ENCODE measurements around the gene IQGAP3. TPM values are rescaled to one million over a fixed set of nuclear protein-coding genes. Genes with fewer than 3 reads are reported as not detected.
"Not testable (repeated sequence)": the region's sequence is repeated elsewhere in the genome, so short reads cannot be mapped to it uniquely, and the experiment has no call there.

The IQGAP3 gene
- polyA plus RNA-seq (2013, experiment 1 of 2) = 23.7 TPM
- 23.2 TPM for polyA plus RNA-seq (2013, experiment 2 of 2)

GRCh38 chr1:156571919-156572662 is at the start of gene IQGAP3:
Gene IQGAP3, minus strand, starts transcription at chr1:156572565. Its CDS starts 36 bp downstream, at chr1:156572529.
- Histone ChIP-seq H3K9me3 (ENCODE audit: control insufficient read depth, low read length) (no peaks in the 10 kb centered on the region), H3K4me1 (ENCODE audit: control insufficient read depth, insufficient read depth, low read length, poor library complexity, severe bottlenecking) (peaks cover 6% of the 10 kb centered on the region), H3K4me3 (ENCODE audit: extremely low read depth, insufficient read depth, low read length, poor library complexity, severe bottlenecking) (peak within 1 kb of the TSS; percentile 73), H3K27ac (ENCODE audit: low read depth, low read length, severe bottlenecking) (no peak within 1 kb of the TSS), H3K36me3 (ENCODE audit: control insufficient read depth, insufficient read depth, low read length) (peaks cover 36% of the 10 kb centered on the region)
- WGBS, 2 experiments (ENCODE audit: insufficient coverage in 2 of 2) = 0 to 1% methylated on average over 28 to 36 of the region's 38 CpGs

- Histone ChIP-seq H3K9me3 (ENCODE audit: control insufficient read depth, low read length) (no peaks in the 10 kb centered on the region), H3K4me1 (ENCODE audit: control insufficient read depth, insufficient read depth, low read length, poor library complexity, severe bottlenecking) (peaks cover 7% of the 10 kb centered on the region), H3K4me3 (ENCODE audit: extremely low read depth, insufficient read depth, low read length, poor library complexity, severe bottlenecking) (no peak overlapping the region), H3K36me3 (ENCODE audit: control insufficient read depth, insufficient read depth, low read length) (no peaks in the 10 kb centered on the region), H3K27ac (ENCODE audit: low read depth, low read length, severe bottlenecking) (no peak overlapping the region)
- 42 to 53% methylated on average over 2 to 3 of the region's 6 CpGs for WGBS, 2 experiments (ENCODE audit: insufficient coverage in 2 of 2)
Measured at GRCh38 chr1:156619582-156619955, 47.2 kb upstream of the IQGAP3 start.

GRCh38 chr1:156618853-156619581 is 46.7 kb upstream of the IQGAP3 start, which contains the start of gene HAPLN2:
Gene HAPLN2, plus strand, starts transcription at chr1:156619415. Its CDS starts 4,076 bp downstream, at chr1:156623491.
- no peaks in the 10 kb centered on the region for H3K9me3 ChIP-seq (ENCODE audit: control insufficient read depth, low read length)
- no peak within 1 kb of the TSS for H3K27ac ChIP-seq (ENCODE audit: low read depth, low read length, severe bottlenecking)
- peaks cover 7% of the 10 kb centered on the region for H3K4me1 ChIP-seq (ENCODE audit: control insufficient read depth, insufficient read depth, low read length, poor library complexity, severe bottlenecking)
- 2 to 11% methylated on average over 3 of the region's 7 CpGs for WGBS, 2 experiments (ENCODE audit: insufficient coverage in 2 of 2)
- H3K4me3 ChIP-seq (ENCODE audit: extremely low read depth, insufficient read depth, low read length, poor library complexity, severe bottlenecking) = no peak within 1 kb of the TSS
- H3K36me3 ChIP-seq (ENCODE audit: control insufficient read depth, insufficient read depth, low read length) = no peaks in the 10 kb centered on the region

- 45 to 63% methylated on average over 4 to 5 of the region's 5 CpGs for WGBS, 2 experiments (ENCODE audit: insufficient coverage in 2 of 2)
- H3K27ac ChIP-seq (ENCODE audit: low read depth, low read length, severe bottlenecking) = peak overlapping the region; percentile 62
- H3K36me3 ChIP-seq (ENCODE audit: control insufficient read depth, insufficient read depth, low read length) = no peaks in the 10 kb centered on the region
- H3K4me1 ChIP-seq (ENCODE audit: control insufficient read depth, insufficient read depth, low read length, poor library complexity, severe bottlenecking) = peaks cover 7% of the 10 kb centered on the region
- no peaks in the 10 kb centered on the region for H3K9me3 ChIP-seq (ENCODE audit: control insufficient read depth, low read length)
- no peak overlapping the region for H3K4me3 ChIP-seq (ENCODE audit: extremely low read depth, insufficient read depth, low read length, poor library complexity, severe bottlenecking)
Measured at GRCh38 chr1:156616463-156616862, 44.1 kb upstream of the IQGAP3 start.

- H3K4me1 ChIP-seq (ENCODE audit: control insufficient read depth, insufficient read depth, low read length, poor library complexity, severe bottlenecking) = peaks cover 7% of the 10 kb centered on the region
- no peaks in the 10 kb centered on the region for H3K9me3 ChIP-seq (ENCODE audit: control insufficient read depth, low read length)
- H3K4me3 ChIP-seq (ENCODE audit: extremely low read depth, insufficient read depth, low read length, poor library complexity, severe bottlenecking) = no peak overlapping the region
- WGBS, 2 experiments (ENCODE audit: insufficient coverage in 2 of 2) = 100% methylated on average over 2 of the region's 4 CpGs; no CpG with 5 or more reads in 1 of the 2 experiments
- no peaks in the 10 kb centered on the region for H3K36me3 ChIP-seq (ENCODE audit: control insufficient read depth, insufficient read depth, low read length)
- peak overlapping the region; percentile 62 for H3K27ac ChIP-seq (ENCODE audit: low read depth, low read length, severe bottlenecking)
Measured at GRCh38 chr1:156615946-156616345, 43.6 kb upstream of the IQGAP3 start.

GRCh38 chr1:156612666-156613065 is 40.3 kb upstream of the IQGAP3 start:
- peaks cover 7% of the 10 kb centered on the region for H3K4me1 ChIP-seq (ENCODE audit: control insufficient read depth, insufficient read depth, low read length, poor library complexity, severe bottlenecking)
- WGBS, 2 experiments (ENCODE audit: insufficient coverage in 2 of 2) = 56 to 70% methylated on average over 2 of the region's 3 CpGs
- no peak overlapping the region for H3K4me3 ChIP-seq (ENCODE audit: extremely low read depth, insufficient read depth, low read length, poor library complexity, severe bottlenecking)
- H3K27ac ChIP-seq (ENCODE audit: low read depth, low read length, severe bottlenecking) = no peak overlapping the region
- no peaks in the 10 kb centered on the region for H3K36me3 ChIP-seq (ENCODE audit: control insufficient read depth, insufficient read depth, low read length)
- no peaks in the 10 kb centered on the region for H3K9me3 ChIP-seq (ENCODE audit: control insufficient read depth, low read length)

- H3K4me1 ChIP-seq (ENCODE audit: control insufficient read depth, insufficient read depth, low read length, poor library complexity, severe bottlenecking); H3K4me3 ChIP-seq (ENCODE audit: extremely low read depth, insufficient read depth, low read length, poor library complexity, severe bottlenecking); H3K36me3 ChIP-seq (ENCODE audit: control insufficient read depth, insufficient read depth, low read length); H3K27ac ChIP-seq (ENCODE audit: low read depth, low read length, severe bottlenecking); H3K9me3 ChIP-seq (ENCODE audit: control insufficient read depth, low read length): not testable (repeated sequence)
- WGBS, 2 experiments (ENCODE audit: insufficient coverage in 2 of 2) = 94% methylated on average over 4 to 6 of the region's 9 CpGs
Measured at GRCh38 chr1:156610072-156610471, 37.7 kb upstream of the IQGAP3 start.

GRCh38 chr1:156608981-156609380 is 36.6 kb upstream of the IQGAP3 start:
- Histone ChIP-seq H3K27ac (ENCODE audit: low read depth, low read length, severe bottlenecking) (no peak overlapping the region), H3K4me3 (ENCODE audit: extremely low read depth, insufficient read depth, low read length, poor library complexity, severe bottlenecking) (no peak overlapping the region), H3K9me3 (ENCODE audit: control insufficient read depth, low read length) (no peaks in the 10 kb centered on the region), H3K36me3 (ENCODE audit: control insufficient read depth, insufficient read depth, low read length) (no peaks in the 10 kb centered on the region), H3K4me1 (ENCODE audit: control insufficient read depth, insufficient read depth, low read length, poor library complexity, severe bottlenecking) (no peaks in the 10 kb centered on the region)
- WGBS, 2 experiments (ENCODE audit: insufficient coverage in 2 of 2) = 43 to 82% methylated on average over 2 to 6 of the region's 6 CpGs

GRCh38 chr1:156608036-156608674 is 35.8 kb upstream of the IQGAP3 start:
- Histone ChIP-seq H3K9me3 (ENCODE audit: control insufficient read depth, low read length) (no peaks in the 10 kb centered on the region), H3K27ac (ENCODE audit: low read depth, low read length, severe bottlenecking) (no peak overlapping the region), H3K4me1 (ENCODE audit: control insufficient read depth, insufficient read depth, low read length, poor library complexity, severe bottlenecking) (no peaks in the 10 kb centered on the region), H3K36me3 (ENCODE audit: control insufficient read depth, insufficient read depth, low read length) (no peaks in the 10 kb centered on the region), H3K4me3 (ENCODE audit: extremely low read depth, insufficient read depth, low read length, poor library complexity, severe bottlenecking) (no peak overlapping the region)
- 44 to 46% methylated on average over 6 of the region's 7 CpGs for WGBS, 2 experiments (ENCODE audit: insufficient coverage in 2 of 2)

GRCh38 chr1:156607344-156607743 is 35.0 kb upstream of the IQGAP3 start:
- not testable (repeated sequence) for H3K27ac ChIP-seq (ENCODE audit: low read depth, low read length, severe bottlenecking); H3K4me1 ChIP-seq (ENCODE audit: control insufficient read depth, insufficient read depth, low read length, poor library complexity, severe bottlenecking); H3K9me3 ChIP-seq (ENCODE audit: control insufficient read depth, low read length); H3K4me3 ChIP-seq (ENCODE audit: extremely low read depth, insufficient read depth, low read length, poor library complexity, severe bottlenecking); H3K36me3 ChIP-seq (ENCODE audit: control insufficient read depth, insufficient read depth, low read length)
- WGBS, 2 experiments (ENCODE audit: insufficient coverage in 2 of 2) = 94% methylated on average over 4 of the region's 4 CpGs; no CpG with 5 or more reads in 1 of the 2 experiments
